Osteoblast (primary cell): ENCODE measurements around the gene TOP2B. TPM values are rescaled to one million over a fixed set of nuclear protein-coding genes. Genes with fewer than 3 reads are reported as not detected.

Experiments used
- DNase-seq: peaks from one replicate; pipeline ENCODE4 v3.0.0; 2011; ENCODE audit warnings: low spot score, mixed read lengths; ENCODE audit not compliant: insufficient read length; ENCODE audit errors: missing footprints
- H2AFZ ChIP-seq: 2 replicates; pipeline ENCODE4 v1.6.0; 2011; ENCODE audit warnings: mild to moderate bottlenecking, low read length
- H3K27ac ChIP-seq: 2 replicates; pipeline ENCODE4 v1.5.1; 2011; ENCODE audit warnings: mild to moderate bottlenecking, low read depth, low read length, moderate library complexity
- H3K27me3 ChIP-seq: 2 replicates; pipeline ENCODE4 v1.6.0; 2012; ENCODE audit warnings: mild to moderate bottlenecking, control low read depth, inconsistent platforms, low read length, moderate library complexity; ENCODE audit not compliant: insufficient read depth
- H3K36me3 ChIP-seq: 2 replicates; pipeline ENCODE4 v1.5.1; 2011; ENCODE audit warnings: mild to moderate bottlenecking, low read length, control low read depth, moderate library complexity; ENCODE audit not compliant: insufficient read depth
- H3K4me1 ChIP-seq: 2 replicates; pipeline ENCODE4 v1.5.1; 2011; ENCODE audit warnings: mild to moderate bottlenecking, low read length, control low read depth, moderate library complexity; ENCODE audit not compliant: insufficient read depth
- H3K4me2 ChIP-seq: 2 replicates; pipeline ENCODE4 v1.6.0; 2011; ENCODE audit warnings: mild to moderate bottlenecking, low read length; ENCODE audit not compliant: insufficient read depth
- H3K4me3 ChIP-seq: fragments of 200-600 bp; sonication (generic); 3 replicates; pipeline ENCODE4 v1.5.1; 2012; ENCODE audit warnings: mild to moderate bottlenecking, low read length, inconsistent platforms; ENCODE audit not compliant: insufficient read depth
- H3K79me2 ChIP-seq: 2 replicates; pipeline ENCODE4 v1.6.0; 2012; ENCODE audit warnings: mild to moderate bottlenecking, low read length, control low read depth, inconsistent platforms; ENCODE audit not compliant: insufficient read depth
- H3K9me3 ChIP-seq: 2 replicates; pipeline ENCODE4 v1.5.1; 2011; ENCODE audit warnings: low read depth, low read length, control low read depth
- H4K20me1 ChIP-seq: 2 replicates; pipeline ENCODE4 v1.6.0; 2012; ENCODE audit warnings: mild to moderate bottlenecking, low read length, control low read depth; ENCODE audit not compliant: insufficient read depth
- CTCF ChIP-seq: IDR thresholded peaks from 2 replicates; pipeline ENCODE4 v1.5.1; 2011; ENCODE audit warnings: mild to moderate bottlenecking, low read depth, low read length, moderate library complexity; ENCODE audit errors: extremely low read depth
- total RNA-seq: library from RNA; depleted of rRNA; stranded (reverse); fragments of >200 nt; gene quantifications from 2 replicates; pipeline ENCODE4 v1.2.3, GENCODE V29; 2012

The TOP2B gene
- total RNA-seq, 1 donor = 71.7 TPM

- Histone ChIP-seq H3K4me1 (no peaks in the 10 kb centered on the region), H2AFZ (no peak overlapping the region), H3K36me3 (peaks cover 49% of the 10 kb centered on the region), H3K9me3 (no peaks in the 10 kb centered on the region), H3K4me3 (no peak overlapping the region), H3K27ac (no peak overlapping the region), H4K20me1 (no peaks in the 10 kb centered on the region), H3K79me2 (no peaks in the 10 kb centered on the region), H3K4me2 (no peak overlapping the region), H3K27me3 (no peaks in the 10 kb centered on the region)
- TF ChIP-seq CTCF = no peak
- no peak for DNase-seq
Observed at GRCh38 chr3:25621087-25621486, 43.6 kb downstream of the TOP2B start.

- Histone ChIP-seq H3K4me3 (no peak overlapping the region), H4K20me1 (no peaks in the 10 kb centered on the region), H3K27me3 (no peaks in the 10 kb centered on the region), H2AFZ (no peak overlapping the region), H3K27ac (no peak overlapping the region), H3K36me3 (peaks cover 48% of the 10 kb centered on the region), H3K79me2 (no peaks in the 10 kb centered on the region), H3K4me1 (no peaks in the 10 kb centered on the region), H3K4me2 (no peak overlapping the region), H3K9me3 (no peaks in the 10 kb centered on the region)
- no peak for DNase-seq
- no peak for TF ChIP-seq CTCF
Observed at GRCh38 chr3:25620493-25620892, 44.2 kb downstream of the TOP2B start.

- TF ChIP-seq CTCF = no peak
- H3K36me3 ChIP-seq = peaks cover 43% of the 10 kb centered on the region
- no peak overlapping the region for H3K4me2 ChIP-seq
- no peaks in the 10 kb centered on the region for H4K20me1 ChIP-seq
- DNase-seq = no peak
- H3K4me1 ChIP-seq = no peaks in the 10 kb centered on the region
- no peaks in the 10 kb centered on the region for H3K9me3 ChIP-seq
- H3K4me3 ChIP-seq = no peak overlapping the region
- H2AFZ ChIP-seq = no peak overlapping the region
- no peaks in the 10 kb centered on the region for H3K27me3 ChIP-seq
- no peaks in the 10 kb centered on the region for H3K79me2 ChIP-seq
- H3K27ac ChIP-seq = no peak overlapping the region
Observed at GRCh38 chr3:25619382-25619781, 45.3 kb downstream of the TOP2B start.

GRCh38 chr3:25618028-25618427 lies 46.7 kb downstream of the TOP2B start:
- no peaks in the 10 kb centered on the region for H3K4me1 ChIP-seq
- no peak overlapping the region for H3K27ac ChIP-seq
- H3K9me3 ChIP-seq = no peaks in the 10 kb centered on the region
- DNase-seq = no peak
- no peak overlapping the region for H2AFZ ChIP-seq
- no peaks in the 10 kb centered on the region for H3K79me2 ChIP-seq
- H3K4me2 ChIP-seq = no peak overlapping the region
- H4K20me1 ChIP-seq = no peaks in the 10 kb centered on the region
- peaks cover 37% of the 10 kb centered on the region for H3K36me3 ChIP-seq
- no peak overlapping the region for H3K4me3 ChIP-seq
- TF ChIP-seq CTCF = no peak
- no peaks in the 10 kb centered on the region for H3K27me3 ChIP-seq
